DOHH2 (cell line): ENCODE results near the gene GALR3.
"Not testable (repeated sequence)": the region's sequence is repeated elsewhere in the genome, so short reads cannot be mapped to it uniquely, and the experiment has no call there.

ENCODE experiments used
- EZH2phosphoT487 ChIP-seq: fragments of 200-600 bp; sonication (generic); IDR thresholded peaks from 2 replicates; pipeline ENCODE4 v1.6.1; 2017; ENCODE audit warnings: borderline replicate concordance, mild to moderate bottlenecking, antibody characterized with exemption, low read length, moderate library complexity, mixed read lengths
- TF ChIP-seq, protein P1 (sequence below): fragments of 200-600 bp; sonication (generic); IDR thresholded peaks from one replicate; pipeline ENCODE4 v1.5.1; 2014; ENCODE audit warnings: antibody characterized with exemption, mild to moderate bottlenecking, low read depth, low read length; ENCODE audit not compliant: poor library complexity, severe bottlenecking

DNA sequence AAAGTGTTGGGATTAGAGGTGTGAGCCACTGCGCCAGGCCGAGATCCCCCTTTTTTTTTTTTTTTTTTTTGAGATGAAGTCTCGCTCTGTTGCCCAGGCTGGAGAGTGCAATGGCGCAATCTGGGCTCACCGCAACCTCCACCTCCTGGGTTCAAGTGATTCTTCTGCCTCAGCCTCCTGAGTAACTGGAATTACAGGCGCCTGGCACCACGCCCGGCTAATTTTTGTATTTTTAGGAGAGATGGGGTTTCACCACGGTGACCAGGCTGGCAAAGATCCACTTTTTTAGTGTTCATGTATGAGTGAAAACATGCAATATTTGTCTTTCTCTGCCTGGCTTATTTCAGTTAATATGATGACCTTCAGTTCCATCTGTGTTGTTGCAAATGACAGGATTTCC, 23.2 kb upstream of the GALR3 start:
- TF ChIP-seq, protein P1, sequence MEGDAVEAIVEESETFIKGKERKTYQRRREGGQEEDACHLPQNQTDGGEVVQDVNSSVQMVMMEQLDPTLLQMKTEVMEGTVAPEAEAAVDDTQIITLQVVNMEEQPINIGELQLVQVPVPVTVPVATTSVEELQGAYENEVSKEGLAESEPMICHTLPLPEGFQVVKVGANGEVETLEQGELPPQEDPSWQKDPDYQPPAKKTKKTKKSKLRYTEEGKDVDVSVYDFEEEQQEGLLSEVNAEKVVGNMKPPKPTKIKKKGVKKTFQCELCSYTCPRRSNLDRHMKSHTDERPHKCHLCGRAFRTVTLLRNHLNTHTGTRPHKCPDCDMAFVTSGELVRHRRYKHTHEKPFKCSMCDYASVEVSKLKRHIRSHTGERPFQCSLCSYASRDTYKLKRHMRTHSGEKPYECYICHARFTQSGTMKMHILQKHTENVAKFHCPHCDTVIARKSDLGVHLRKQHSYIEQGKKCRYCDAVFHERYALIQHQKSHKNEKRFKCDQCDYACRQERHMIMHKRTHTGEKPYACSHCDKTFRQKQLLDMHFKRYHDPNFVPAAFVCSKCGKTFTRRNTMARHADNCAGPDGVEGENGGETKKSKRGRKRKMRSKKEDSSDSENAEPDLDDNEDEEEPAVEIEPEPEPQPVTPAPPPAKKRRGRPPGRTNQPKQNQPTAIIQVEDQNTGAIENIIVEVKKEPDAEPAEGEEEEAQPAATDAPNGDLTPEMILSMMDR = not testable (repeated sequence)
- TF ChIP-seq EZH2phosphoT487 = not testable (repeated sequence)
